ENCODE data around the gene TRPM8.

Gene TRPM8

DNA sequence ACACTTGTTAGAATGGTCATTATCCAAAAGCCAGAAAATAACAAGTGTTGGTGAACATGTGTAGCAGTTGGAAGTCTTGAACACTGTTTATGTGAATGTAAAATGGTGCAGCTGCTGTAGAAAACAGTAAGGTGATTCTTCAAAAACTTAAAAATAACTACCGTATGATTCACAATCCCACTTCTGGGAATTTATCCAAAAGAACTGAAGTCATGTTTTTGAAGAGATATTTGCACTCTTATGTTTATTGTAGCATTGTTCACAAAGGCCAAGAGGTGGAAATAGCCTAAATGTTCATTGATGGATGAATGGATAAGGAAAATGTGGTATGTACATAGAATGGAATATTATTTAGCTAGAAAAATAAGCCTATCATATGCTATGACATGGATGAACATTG is 127.0 kb downstream of the TRPM8 start:
- DNase-seq (ENCODE audit: low read depth, low spot score), result no peak

DNA sequence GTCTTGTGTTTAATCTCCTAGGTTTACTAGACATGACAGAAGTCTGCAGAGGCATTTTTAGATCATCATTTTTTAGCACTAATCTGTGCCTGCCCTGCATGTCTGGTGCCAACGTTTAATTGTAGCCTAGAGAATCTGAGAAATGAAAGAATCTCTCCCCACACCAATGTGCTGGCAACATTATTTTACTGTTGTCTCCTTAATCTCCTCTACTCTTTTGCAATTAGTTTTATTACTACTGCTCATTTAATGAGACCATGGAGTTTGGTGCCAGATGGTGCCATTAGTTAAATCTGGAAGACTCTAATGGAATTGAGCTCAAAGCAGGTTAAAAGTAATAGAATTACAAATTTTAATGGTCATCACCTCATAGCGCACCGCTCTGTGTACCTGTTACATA is 129.3 kb downstream of the TRPM8 start:
- DNase-seq (ENCODE audit: low read depth, low spot score), result no peak

DNA sequence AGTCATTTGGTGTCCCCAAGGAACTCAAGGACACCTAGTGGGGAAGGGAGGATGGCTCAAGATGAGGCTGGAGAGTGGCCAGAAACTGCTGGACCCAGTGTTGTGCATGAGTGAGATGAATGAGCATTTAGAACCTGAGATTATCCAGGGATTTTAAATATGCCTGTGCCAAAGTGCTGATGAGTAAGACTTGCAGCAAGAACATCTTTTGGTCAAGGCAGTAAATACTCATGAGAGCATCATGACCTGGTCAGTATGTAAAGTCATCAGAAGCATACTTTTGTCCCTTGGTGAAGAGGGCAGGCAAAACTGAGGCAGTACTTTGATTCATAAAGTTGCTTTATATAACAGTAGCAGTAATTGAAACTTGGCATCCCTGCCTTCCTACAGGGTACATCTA is 130.2 kb downstream of the TRPM8 start:
- DNase-seq (ENCODE audit: low read depth, low spot score), result no peak

DNA sequence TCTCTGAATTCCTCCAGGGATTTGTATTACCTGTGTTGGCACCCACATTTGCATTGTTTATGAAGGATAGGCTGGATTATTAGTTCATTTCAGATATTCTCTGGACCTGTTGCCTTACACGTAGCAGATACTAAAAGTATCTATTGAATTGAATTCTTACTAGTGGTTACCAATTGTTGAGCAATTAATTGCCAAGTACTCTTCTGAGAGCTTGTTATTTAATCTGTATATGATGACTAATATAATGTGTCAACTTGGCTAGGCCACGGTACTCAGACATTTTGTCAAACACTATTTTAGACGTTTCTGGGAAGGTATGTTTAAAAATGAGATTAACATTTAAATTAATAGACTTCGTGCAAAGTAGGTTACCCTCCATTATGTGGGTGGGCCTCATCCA is 130.9 kb downstream of the TRPM8 start:
- DNase-seq (ENCODE audit: low read depth, low spot score), result no peak

DNA sequence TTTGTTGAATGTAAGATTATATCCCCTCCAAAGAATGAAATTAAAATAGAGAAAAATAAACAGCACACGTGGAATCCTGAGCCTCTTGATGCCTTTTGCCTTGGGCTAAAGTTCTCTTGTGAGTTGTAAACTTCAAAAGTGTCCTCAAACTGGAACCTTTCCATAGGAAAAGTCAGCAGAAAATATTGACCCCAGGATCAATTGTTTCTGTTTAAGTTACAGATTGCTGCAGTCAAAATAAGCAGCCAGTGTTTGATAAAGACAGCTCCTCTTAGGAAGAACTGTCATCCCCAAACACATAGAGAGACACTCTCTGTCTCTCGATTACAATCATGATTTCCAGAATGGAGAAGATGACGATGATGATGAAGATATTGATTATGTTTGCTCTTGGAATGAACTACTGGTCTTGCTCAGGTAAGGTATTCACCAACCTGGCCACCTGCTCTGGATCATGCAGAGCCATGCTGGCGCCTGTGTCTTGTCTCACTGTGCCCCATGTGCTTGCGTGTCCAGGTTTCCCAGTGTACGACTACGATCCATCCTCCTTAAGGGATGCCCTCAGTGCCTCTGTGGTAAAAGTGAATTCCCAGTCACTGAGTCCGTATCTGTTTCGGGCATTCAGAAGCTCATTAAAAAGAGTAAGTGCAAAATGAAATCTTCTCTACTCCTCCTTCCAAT is 133.4 kb downstream of the TRPM8 start, which contains the start of gene SPP2:
SPP2 (plus strand) TSS at position 248 of the 681 bp plus-strand sequence; CDS start at position 333, 85 bp downstream.
- DNase-seq (ENCODE audit: low read depth, low spot score), result no peak

DNA sequence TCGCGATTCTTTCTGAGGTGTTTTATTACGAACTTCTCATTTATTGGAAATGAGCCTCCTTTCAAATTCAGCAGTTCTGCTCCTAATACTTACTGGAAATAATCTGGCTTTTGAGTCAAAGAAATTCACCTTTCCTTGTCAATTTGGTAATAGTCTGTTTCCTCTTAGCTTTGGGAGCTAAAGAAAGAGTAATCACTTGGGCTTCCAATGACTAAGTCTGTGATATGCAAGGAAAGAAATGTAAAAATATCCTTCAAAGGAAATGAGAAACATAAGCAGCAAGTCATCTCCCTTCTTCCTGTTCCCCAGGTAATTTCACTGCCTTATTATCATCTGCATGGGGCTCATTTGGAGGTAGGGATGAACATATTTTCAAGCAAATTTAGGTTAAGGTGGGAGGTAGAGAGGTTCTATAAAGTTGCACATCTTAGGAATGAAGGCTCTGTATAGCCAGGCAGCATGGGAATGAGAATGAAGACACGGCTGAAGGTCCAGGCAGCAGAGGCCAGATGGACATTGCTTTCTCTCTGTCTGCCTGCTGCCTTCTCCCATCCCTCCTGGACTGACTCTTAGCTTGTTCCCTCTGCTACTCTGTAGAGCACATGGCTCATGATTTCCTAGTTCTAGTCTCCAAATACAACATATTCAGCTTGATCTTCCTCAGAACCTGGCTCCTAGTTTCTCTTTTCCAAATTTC is 134.3 kb downstream of the TRPM8 start:
- no peak for DNase-seq (ENCODE audit: low read depth, low spot score)

DNA sequence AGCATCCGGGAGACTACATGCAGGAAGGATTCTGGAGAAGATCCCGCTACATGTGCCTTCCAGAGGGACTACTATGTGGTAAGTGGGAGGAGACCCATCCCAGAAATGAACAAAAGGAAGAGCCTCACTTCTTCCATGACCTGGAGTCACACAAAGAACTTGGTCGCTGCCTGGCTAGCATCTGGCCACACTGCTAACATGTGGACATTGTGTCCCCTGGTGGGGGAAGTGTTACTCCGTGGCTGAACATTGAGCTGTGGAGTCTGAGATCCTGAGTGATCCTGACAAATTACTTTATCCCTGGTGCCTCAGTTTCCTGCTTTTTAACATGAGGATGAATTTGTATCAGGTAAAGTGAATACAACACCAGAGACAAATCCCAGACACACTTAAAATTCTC is 141.7 kb downstream of the TRPM8 start:
- DNase-seq (ENCODE audit: low read depth, low spot score), result no peak

DNA sequence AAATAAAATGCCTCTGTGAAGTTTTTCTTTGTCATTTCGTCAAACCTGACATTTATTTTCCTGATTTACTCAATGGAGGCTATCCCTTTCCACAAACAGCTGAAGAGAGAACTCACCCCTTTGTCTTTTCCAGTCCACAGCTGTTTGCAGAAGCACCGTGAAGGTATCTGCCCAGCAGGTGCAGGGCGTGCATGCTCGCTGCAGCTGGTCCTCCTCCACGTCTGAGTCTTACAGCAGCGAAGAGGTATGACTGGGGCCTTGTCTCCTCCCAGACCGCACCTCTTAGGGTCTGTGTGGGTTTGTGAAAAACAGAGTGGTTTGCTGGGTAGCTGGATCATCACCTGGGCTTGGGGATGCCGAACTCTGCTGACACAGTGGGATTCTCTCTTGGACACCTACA is 143.1 kb downstream of the TRPM8 start:
- no peak for DNase-seq (ENCODE audit: low read depth, low spot score)

DNA sequence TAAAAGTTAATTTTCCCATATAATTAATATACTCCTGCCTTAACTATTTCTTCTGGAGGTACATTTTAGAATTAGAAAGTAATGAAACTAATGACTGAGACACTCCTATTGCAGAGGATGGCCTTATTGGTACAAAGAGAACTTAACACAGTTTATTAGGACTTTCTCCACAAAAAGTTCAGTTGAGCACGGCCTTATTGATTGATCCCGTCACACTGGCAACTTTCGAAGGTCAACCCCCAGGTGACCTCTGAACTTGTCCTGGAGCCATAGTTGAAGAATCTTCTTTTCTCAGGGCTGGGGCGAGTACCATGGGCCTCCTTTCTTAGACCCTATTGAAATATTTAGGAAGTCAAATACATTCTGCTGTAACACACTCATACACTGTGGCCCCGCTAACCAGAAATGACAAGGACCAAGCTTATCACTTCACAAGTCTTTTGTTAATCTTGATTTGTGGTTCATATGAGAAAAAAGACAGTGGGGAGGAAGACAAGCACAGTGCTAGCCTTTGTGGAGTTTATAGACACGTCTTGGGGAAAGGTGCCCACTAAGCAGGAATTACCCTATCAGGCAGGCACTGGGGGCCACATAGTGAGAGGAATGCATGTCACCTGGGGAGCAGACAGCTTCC is 144.6 kb downstream of the TRPM8 start:
- DNase-seq (ENCODE audit: low read depth, low spot score), result no peak

DNA sequence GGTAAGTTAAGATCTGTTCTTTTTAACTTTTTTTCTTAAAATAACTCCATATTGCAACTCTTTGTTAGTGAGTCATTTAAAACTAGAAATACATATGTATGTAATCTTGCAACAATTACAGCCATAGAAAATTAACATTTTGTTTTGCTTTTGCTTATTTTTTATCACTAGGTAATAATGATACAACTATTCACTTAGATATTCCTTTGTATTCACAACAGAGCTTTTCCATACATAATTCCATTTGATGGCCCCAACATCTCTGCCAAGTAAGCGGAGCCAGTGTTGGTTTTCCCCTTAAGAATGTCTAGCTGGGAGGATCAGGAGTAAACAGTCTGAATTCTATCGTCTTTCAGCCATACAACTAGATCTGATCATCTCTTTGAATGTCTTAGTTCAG is 149.4 kb downstream of the TRPM8 start:
- DNase-seq (ENCODE audit: low read depth, low spot score), result no peak

Measured in activated naive CD8-positive, alpha-beta T cell treated with anti-CD3 and anti-CD28 coated beads, Interleukin-2, amount 50 U/mL, for 16 hours (primary cell).